ENCODE data around the gene PTPRN2.
"Not testable (repeated sequence)": the region's sequence is repeated elsewhere in the genome, so short reads cannot be mapped to it uniquely, and the experiment has no call there.

The PTPRN2 gene

DNA sequence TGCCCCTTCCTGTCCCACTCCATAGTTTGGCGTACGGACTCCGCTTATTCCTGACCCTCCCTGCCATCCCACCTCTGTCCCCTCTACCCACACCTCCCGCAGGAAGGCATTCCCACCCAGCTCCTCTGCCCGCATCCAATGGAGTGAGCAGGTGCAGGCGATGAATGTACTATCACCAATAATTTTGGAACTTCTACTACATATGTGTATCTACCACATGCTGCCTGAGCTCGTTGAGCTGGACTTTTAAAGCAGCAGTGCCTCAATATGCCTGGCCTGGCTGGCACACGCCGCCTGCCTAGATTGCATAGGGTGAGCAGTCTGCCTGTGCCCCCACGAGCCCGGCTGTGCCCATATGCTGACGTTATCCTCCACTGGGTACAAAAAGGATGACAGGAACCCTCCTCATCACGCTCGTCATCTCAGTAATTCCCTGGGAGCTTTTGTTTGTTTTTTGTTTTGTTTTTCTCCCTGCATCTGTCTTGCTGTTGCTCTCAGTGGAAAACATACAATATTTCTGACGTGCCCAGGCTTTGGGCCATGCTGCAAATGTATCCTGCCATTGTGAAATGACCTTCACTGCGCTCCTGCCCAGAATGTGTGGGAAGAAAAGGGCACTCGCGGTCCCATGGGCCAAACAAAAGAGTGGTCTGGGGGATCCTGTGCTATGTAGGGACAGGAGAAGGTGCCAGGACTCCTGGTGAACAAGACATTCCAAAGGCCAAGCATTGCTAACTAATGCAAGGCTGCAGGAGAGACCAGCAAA is 302.8 kb downstream of the PTPRN2 start:
- DNase-seq (ENCODE audit: low read depth in 2 of 2, low spot score in 1 of 2) = no peak

DNA sequence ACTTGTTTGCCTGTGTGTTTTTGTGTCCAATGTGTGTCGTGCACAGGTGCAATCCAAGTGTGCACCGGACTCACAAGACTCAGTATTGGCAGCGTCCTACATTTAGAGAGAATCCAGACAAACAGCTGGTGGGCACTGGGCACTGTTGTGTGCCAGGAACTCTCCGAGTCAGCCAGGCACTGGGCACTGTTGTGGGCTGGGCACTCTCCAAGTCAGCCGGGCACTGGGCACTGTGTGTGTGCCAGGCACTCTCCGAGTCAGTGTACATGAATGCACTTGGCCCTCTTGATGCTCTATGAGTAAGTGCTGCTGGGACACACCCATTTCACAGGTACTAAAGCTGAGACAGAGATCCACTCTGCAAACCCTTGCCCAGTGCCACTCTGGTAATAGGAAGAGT is 303.5 kb downstream of the PTPRN2 start:
- no peak for DNase-seq (ENCODE audit: low read depth in 2 of 2, low spot score in 1 of 2)

DNA sequence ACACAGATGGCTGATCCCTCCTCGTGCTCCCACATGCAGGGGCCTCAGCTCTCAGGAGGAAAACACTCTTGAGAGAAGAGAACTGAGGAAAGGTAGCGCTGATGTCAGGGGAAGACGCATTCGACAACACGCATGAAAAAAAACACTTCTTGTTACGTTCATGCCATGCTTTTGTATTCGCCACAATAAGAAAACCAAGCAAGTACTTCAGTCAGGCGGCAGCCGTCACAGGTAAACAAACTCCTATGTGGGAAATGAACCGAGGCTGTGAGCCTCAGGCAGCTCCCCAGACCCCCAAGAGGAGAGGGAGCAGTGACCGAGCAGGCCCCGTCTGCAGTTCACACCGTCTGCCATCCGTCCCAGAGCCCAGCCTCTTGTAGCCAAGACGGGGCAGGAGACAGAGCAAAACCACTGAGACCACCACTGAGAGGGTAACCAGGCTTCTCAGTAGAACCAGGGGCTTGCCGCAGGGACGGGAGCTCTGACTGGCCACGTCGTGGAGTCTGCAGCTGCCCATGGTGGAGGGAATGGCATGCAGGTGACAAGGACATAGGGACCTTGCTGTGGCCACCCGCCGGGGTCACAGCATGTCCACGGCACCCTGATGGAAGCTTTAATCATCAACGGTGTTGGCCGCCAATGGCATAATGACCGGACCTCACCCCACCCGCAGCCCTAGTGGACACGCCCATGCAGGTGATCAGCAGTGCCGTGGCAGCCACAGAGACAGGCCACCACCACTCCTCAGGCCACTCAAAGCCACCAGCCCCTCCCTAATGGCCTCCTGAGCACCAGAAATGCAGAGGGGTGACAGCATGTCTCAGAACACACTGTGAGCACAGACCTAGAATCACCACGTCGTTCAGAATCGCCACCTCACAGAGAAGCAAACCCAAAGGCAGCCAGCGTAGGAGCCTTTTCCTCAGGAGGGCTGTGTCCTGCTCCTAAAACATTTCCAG is 304.3 kb downstream of the PTPRN2 start:
- DNase-seq (ENCODE audit: low read depth in 2 of 2, low spot score in 1 of 2) = no peak

DNA sequence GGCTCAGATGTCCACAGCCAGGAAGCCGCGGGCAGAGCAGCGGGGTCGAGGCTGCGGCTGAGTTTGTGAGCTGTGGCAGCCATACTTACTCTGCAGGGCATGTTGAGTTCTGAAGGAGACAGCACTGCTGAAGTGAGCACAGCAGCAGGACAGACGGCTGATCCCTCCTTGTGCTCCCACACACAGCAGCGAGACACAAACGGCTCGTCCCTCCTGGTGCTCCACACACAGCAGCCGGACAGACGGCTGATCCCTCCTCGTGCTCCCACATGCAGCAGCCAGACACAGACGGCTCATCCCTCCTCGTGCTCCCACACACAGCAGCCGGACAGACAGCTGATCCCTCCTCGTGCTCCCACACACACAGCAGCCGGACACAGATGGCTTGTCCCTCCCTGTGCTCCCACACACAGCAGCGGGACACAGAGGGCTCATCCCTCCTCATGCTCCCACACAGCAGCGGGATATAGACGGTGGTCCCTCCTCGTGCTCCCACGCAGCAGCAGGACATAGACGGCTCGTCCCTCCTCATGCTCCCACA is 305.1 kb downstream of the PTPRN2 start:
- no peak for DNase-seq (ENCODE audit: low read depth in 2 of 2, low spot score in 1 of 2)

DNA sequence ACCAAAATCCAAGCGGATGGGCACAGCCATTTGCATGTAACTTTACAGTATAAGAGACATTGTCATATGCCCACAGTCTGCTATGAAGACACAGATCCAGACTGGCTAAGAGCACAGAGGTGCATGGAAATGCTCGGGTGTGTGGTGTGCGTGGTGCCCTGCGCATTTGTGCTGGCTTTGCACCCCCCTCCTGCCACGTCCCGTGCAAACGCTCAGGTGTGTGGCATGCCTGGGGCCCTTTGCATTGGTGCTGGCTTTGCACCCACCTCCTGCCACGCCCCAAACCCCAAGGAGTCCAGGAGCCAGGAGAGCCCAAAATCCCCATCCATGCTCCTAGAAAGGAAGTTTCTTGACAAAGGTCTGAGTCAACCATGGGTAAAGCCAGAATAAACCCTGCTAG is 306.2 kb downstream of the PTPRN2 start:
- DNase-seq (ENCODE audit: low read depth in 2 of 2, low spot score in 1 of 2) = no peak

DNA sequence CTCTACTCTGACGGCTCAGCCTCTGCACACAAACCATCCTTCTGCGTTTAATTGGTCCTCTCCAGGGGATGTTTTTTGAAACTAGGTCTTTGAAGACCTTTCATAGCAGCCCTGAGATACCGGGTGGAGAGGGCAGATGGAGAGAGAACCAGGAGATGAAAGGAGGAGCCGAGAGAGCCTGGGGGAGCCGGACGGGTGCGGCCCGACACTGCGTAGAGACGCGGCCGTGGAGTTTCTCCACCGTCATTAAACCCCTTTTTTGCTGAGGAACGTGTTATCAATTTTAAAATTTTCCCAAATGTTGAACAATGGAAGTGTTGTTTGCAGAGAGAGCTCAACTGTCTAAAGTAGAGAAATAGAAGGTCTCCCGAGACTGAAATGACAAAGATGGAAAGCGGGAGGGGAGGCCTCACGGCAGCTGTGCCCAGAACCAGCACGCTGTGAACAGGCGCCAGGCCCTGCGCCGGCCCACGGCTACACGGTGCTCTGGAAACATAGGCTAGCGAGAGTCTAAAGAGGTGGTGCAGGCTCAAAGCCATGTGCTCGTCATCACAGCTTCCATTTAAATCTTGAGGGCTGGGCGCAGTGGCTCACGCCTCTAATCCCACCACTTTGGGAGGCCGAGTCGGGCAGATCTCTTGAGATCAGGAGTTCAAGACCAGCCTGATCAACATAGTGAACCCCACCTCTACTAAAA is 307.0 kb downstream of the PTPRN2 start:
- no peak for DNase-seq (ENCODE audit: low read depth in 2 of 2, low spot score in 1 of 2)

DNA sequence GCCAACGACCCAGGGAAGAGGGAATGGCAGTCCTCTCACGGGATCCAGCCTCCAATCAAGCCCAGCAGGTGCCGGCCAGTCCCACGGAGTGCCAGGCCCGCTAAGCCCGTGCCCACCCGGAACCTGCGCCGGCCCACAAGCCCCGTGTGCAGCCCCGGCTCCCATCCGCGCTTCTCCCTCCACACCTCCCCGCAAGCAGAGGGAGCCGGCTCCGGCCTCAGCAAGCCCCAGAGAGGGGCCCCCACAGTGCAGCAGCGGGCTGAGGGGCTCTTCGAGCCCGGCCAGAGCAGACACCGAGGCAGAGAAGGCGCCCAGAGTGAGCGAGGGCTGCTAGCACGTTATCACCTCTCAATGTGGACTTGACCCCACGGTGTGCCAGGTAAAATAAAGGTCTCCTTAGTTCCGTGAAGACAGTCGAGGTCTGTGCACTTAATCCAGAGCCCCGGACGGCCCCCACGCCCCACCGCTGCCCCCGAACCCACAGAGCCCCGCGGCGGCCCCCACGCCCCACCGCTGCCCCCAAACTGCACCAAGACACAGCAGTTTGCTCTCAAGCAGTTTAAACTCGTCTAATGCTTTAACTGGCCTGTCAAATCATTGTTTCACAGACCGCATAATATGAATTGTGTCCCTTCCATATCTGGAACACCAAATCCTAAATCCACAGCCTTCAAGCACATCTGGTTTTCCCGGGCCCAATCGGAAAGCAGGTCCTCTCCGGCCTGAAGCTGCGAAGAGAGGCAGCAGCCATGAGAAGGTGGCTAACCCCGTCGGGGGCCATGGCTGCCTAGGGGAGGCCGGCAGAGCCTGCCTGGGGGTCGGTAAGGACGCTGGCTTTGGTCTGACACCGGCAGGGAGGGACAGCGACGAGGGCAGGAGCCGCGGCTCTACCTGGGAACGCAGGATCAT is 307.8 kb downstream of the PTPRN2 start:
- no peak for DNase-seq (ENCODE audit: low read depth in 2 of 2, low spot score in 1 of 2)

DNA sequence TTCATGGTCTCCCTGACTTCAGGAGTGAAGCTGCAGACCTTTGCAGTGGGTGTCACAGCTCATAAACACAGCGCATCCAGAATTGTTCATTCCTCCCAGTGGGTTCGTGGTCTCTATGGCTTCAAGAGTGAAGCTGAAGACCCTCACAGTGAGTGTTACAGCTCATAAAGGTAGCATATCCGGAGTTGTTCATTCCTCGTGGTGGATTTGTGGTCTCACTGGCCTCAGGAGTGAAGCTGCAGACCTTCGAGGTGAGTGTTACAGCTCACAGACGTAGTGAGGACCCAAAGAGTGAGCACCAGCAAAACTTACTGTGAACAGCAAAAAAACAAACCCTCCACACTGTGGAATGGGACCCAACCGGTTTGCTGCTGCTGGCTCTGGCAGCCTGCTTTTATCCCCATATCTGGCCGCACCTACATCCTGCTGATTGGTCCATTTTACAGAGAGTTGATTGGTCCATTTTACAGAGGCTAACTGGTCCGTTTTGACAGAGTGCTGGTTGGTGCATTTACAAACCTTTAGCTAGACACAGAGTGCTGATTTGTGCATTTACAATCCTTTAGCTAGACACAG is 308.8 kb downstream of the PTPRN2 start:
- no peak for DNase-seq (ENCODE audit: low read depth in 2 of 2, low spot score in 1 of 2)

DNA sequence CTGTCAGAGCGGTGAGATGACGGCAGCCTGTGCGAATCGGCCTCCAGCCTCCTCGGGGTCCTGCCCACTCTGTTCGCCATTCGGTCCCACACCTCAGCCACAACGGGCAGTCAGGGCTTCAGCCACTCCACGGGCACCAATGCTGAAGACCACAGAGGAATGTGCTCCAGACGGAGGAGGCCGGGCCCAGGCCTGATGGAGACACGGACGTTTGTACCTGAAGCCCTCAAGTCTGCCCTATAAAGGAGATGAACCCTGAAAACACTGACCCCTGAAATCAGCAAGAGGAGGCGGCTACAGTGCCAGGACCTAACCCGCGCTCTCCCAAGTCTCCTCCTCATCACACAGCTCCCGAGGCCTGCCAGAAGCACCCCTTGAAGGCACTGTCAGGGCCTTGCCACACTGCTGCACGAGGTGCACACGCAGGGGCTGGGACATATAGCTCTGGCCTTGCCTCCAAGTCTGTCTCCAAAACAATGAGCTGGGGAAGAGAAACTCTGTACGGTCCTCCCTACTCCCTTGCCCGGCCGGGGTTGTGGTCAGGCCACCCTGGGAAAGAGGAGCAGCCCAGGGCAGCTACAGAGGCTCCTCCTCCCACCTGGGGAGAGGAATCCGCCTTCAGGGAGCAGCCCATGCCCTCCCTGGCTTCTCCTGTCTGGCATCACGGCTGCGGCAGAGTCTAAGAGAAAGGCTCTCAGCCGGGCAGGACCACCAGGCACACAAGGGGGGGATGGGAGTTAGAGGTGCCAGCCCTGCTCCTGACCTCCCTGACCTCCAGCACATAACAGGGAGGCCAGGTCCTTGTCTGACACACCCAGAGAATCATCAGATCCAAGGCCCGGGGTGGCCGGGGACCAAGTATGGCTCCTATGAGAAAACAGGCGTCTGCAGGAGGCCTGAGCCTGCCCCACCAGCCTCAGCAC is 310.1 kb downstream of the PTPRN2 start:
- DNase-seq (ENCODE audit: low read depth in 2 of 2, low spot score in 1 of 2) = no peak

DNA sequence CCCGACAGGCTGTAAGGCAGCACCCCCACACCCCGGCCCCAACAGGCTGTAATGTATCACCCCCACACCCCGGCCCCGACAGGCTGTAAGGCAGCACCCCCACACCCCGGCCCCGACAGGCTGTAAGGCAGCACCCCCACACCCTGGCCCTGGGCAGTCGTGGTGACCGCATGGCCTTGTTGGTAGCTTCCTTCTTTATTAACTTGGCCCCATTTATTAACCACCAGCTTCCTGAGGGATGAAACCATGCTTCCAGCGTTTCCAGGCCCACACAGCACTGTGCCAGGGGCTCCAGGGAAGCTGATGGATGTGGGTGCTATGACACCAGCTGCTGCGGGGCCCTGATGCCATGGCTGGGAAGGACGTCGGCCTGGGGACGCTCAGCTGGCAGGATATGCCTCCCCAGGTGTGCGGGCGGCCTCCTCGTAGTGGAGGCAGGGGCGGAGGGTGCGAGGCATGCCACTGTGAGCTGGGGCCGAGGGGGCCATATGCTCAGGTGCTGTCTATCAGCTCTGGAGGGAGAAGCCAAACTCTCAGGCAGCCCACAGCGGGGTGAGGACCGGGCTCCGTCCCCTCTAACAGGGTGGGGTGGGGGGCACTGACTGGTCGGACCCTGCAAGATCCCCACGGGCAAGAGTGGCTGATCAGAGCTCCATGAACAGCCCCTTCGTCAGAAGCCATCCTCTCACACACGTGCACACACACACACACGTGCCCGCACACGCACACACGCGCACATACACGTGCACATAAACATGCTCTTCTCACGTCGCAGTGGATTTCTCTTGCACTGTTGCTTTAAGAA is 311.0 kb downstream of the PTPRN2 start:
- DNase-seq (ENCODE audit: low read depth in 2 of 2, low spot score in 1 of 2) = no peak

DNA sequence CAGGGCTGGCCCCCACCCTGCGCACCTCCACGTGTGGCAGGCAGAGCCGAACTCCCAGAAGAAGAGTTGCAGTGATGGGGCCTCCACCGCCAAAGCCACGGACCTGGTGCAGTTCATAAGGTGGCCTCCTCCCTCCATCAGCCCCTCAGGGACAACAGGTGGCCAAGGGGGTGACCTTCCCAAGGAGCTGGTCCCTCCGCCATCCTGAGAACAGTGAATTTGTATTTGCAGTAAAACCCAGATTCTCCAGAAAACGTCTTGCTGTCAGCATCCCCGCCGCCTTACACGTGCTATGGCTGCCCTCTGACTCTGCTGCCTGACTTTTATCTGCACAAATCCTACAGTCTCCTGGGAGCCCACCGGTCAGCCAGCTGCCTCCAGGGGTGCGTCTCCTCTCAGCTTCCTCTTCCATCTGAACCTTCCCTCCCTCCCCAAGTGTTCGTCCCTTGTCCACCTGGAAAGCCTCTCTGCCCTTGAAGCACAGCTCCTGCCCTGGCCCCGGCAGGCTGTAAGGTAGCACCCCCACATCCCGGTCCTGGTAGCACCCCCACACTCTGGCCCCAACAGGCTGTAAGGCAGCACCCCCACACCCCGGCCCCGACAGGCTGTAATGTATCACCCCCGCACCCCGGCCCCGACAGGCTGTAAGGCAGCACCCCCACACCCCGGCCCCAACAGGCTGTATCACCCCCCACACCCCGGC is 311.8 kb downstream of the PTPRN2 start:
- no peak for DNase-seq (ENCODE audit: low read depth in 2 of 2, low spot score in 1 of 2)

DNA sequence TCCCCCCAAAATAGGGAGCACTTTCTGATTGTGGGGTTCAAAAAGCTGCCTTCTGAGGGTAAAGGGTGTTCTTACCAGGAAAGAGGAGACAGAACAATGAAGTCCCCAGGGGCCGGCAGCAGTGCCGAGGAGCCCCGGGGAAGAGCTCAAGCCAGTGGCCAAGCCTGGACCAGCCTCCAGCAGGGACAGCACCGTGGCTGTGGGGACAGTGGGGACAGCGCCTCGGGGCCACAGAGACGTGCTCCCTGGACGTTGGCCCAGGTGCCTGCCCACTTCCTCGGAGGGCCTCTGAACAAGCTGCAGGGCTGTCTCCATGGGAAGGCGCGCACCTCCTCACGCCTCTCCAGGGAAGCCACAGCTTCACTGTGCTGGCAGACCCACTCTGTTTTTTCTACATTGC is 312.6 kb downstream of the PTPRN2 start:
- no peak for DNase-seq (ENCODE audit: low read depth in 2 of 2, low spot score in 1 of 2)

DNA sequence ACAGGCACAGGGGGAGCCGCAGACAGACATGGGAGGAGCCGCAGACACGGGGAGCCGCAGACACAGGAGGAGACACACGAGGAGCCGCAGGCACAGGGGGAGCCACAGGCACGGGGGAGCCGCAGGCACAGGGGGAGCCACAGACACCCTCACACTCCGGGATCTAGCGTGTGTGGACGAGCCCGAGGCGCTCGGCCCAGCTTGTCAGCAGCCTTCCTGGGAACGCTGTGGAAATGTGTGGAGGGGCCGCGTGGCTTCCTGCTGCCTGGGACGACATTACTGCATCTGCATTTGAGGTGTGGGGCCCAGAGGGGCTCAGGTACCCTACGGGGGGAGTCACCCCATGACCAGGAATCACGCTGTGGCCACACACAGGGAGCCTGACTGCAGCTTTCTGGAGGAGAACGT is 313.2 kb downstream of the PTPRN2 start:
- no peak for DNase-seq (ENCODE audit: low read depth in 2 of 2, low spot score in 1 of 2)

DNA sequence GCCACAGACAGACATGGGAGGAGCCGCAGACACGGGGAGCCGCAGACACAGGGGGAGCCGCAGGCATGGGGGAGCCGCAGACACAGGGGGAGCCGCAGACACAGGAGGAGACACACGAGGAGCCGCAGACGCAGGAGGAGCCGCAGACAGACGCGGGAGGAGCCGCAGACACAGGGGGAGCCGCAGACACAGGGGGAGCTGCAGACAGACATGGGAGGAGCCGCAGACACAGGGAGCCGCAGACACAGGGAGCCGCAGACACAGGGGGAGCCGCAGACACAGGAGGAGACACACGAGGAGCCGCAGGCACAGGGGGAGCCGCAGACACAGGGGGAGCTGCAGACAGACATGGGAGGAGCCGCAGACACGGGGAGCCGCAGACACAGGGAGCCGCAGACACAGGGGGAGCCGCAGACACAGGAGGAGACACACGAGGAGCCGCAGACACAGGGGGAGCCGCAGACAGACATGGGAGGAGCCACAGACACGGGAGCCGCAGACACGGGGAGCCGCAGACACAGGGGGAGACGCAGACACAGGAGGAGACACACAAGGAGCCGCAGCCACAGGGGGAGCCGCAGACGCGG is 313.8 kb downstream of the PTPRN2 start:
- not testable (repeated sequence) for DNase-seq (ENCODE audit: low read depth in 2 of 2, low spot score in 1 of 2)

DNA sequence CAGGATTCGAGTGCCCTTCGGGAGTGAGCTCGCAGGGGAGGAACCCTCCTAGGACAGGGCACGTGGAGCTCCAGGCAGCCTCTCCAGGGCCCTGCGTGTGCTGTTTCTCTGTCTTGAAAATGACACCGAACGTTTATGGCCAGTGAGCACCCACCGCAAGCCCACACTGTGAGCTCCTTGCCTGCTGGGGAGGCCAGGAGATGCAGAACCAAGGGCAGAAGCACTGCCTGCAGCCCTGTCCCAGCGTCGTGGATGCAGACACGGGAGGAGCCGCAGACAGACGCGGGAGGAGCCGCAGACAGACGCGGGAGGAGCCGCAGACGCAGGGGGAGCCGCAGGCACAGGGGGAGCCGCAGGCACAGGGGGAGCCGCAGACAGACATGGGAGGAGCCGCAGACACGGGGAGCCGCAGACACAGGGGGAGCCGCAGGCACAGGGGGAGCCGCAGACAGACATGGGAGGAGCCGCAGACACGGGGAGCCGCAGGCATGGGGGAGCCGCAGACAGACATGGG is 314.4 kb downstream of the PTPRN2 start:
- DNase-seq (ENCODE audit: low read depth in 2 of 2, low spot score in 1 of 2) = no peak

DNA sequence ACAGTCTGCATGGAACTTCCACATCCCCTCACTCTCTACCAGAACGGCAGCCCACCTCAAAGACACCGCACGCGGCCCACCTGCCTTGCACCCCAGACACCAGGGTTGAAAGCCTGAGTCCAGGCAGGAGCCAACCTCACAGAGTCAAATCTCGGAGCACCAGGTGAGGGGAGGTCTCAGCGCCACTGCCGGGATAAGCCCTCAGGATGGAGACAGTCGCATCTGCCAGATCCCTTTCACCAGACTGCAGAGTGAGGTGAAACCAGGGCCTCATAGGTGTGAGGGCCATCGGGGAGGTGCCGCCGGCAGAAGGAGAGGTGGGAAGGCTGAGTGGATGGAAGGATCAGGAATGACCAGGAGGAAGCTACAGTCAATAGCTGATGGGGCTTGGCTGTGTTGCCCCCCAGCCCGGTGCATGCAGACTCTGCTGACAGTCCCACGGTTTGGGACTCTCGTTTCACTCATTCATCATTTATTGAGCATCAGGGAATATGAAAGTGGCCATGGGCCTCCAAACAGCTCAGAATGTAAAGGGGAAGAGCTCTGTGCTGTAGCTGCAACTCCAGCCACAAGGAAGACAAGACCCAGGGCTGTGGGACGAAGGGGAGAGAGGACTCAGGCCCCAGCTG is 315.0 kb downstream of the PTPRN2 start:
- no peak for DNase-seq (ENCODE audit: low read depth in 2 of 2, low spot score in 1 of 2)

Measured in stimulated activated CD8-positive, alpha-beta memory T cell treated with anti-CD3 and anti-CD28 coated beads, Interleukin-4, amount 100 ng/mL, for 4 hours (primary cell).